Caco-2 (cell line): ENCODE results near the gene AUTS2. TPM values are rescaled to one million over a fixed set of nuclear protein-coding genes. Genes with fewer than 3 reads are reported as not detected.

Experiments used
- BruUV-seq: library from RNA; stranded (reverse); fragments of 400-500 nt; replicated peaks from 2 replicates; lab custom pipeline; 2021; lab: Mats Ljungman, UMichigan
- CTCF ChIA-PET: fragments of 300-600 bp; sonication (Branson Sonifier 250); formaldehyde crosslinking; loops from one replicate; lab custom pipeline; 2022; ENCODE audit warnings: antibody characterized with exemption; lab: Charles Lee
- POLR2A ChIA-PET: fragments of 300-600 bp; sonication (Branson Sonifier 250); formaldehyde crosslinking; loops from one replicate; lab custom pipeline; 2022; ENCODE audit warnings: antibody characterized with exemption; lab: Charles Lee
- DNase-seq, 2 experiments: peaks; one replicate each; pipeline versions ENCODE4 v3.0.0 to v3.0.0-alpha.2; 2020 to 2022
- H3K27me3 ChIP-seq: replicated peaks from 2 replicates; pipeline ENCODE4 v1.6.0; 2011; ENCODE audit warnings: low read length; ENCODE audit not compliant: control insufficient read depth, insufficient read depth
- H3K36me3 ChIP-seq: 2 replicates; pipeline ENCODE4 v1.5.1; 2011; ENCODE audit warnings: low read length; ENCODE audit not compliant: control insufficient read depth, insufficient read depth
- H3K4me1 ChIP-seq: fragments of 250-450 bp; sonication (Bioruptor Pico); 2 replicates; pipeline ENCODE4 v1.5.1; 2020; ENCODE audit warnings: mild to moderate bottlenecking
- H3K4me3 ChIP-seq: 2 replicates; pipeline ENCODE4 v1.5.1; 2011; ENCODE audit warnings: low read depth, mild to moderate bottlenecking, control low read depth, low read length
- H3K9me3 ChIP-seq: fragments of 250-450 bp; sonication (Bioruptor Pico); 2 replicates; pipeline ENCODE4 v1.5.1; 2020; ENCODE audit warnings: mild to moderate bottlenecking, moderate library complexity
- H3K27ac Mint-ChIP-seq: one replicate; pipeline ENCODE4 v1.8.0; 2022; ENCODE audit warnings: mixed read lengths; ENCODE audit not compliant: unreplicated experiment
- H3K27me3 Mint-ChIP-seq: one replicate; pipeline ENCODE4 v1.8.0; 2022; ENCODE audit warnings: mixed read lengths; ENCODE audit not compliant: insufficient read depth, unreplicated experiment
- H3K36me3 Mint-ChIP-seq: one replicate; pipeline ENCODE4 v1.8.0; 2022; ENCODE audit warnings: mild to moderate bottlenecking, mixed read lengths; ENCODE audit not compliant: insufficient read depth, unreplicated experiment
- H3K4me1 Mint-ChIP-seq: one replicate; pipeline ENCODE4 v1.8.0; 2022; ENCODE audit warnings: low read depth, mixed read lengths; ENCODE audit not compliant: unreplicated experiment
- H3K4me3 Mint-ChIP-seq: one replicate; pipeline ENCODE4 v1.8.0; 2022; ENCODE audit warnings: mild to moderate bottlenecking, moderate library complexity, mixed read lengths; ENCODE audit not compliant: unreplicated experiment
- H3K9me3 Mint-ChIP-seq: one replicate; pipeline ENCODE4 v1.8.0; 2022; ENCODE audit warnings: mixed read lengths; ENCODE audit not compliant: unreplicated experiment
- intact Hi-C: fragments of 100-400 bp; cut with micrococcal nuclease; formaldehyde crosslinking; loops from one replicate; pipeline ENCODE4 v1.10.0; 2022; ENCODE audit not compliant: unreplicated experiment
- total RNA-seq: library from RNA; stranded (reverse); gene quantifications from 2 replicates; pipeline ENCODE4 v1.2.3, GENCODE V29; 2022
- TF ChIP-seq, protein P1 (sequence below), 2 experiments: fragments of 200-600 bp in 1 of 2; IDR thresholded peaks; 1 replicate in 1 of 2; 2 replicates in 1 of 2; pipeline versions ENCODE4 v1.5.1 to v1.8.0; 2011 to 2022; ENCODE audit warnings: antibody characterized with exemption in 1 of 2, control low read depth in 1 of 2, inconsistent platforms in 1 of 2, low read depth in 1 of 2, low read length in 1 of 2, mild to moderate bottlenecking in 1 of 2, moderate library complexity in 1 of 2; ENCODE audit not compliant: insufficient read depth in 1 of 2, severe bottlenecking in 1 of 2, unreplicated experiment in 1 of 2

The AUTS2 gene
- total RNA-seq, 1 experiment from 2014 or later: 37.1 TPM

DNA sequence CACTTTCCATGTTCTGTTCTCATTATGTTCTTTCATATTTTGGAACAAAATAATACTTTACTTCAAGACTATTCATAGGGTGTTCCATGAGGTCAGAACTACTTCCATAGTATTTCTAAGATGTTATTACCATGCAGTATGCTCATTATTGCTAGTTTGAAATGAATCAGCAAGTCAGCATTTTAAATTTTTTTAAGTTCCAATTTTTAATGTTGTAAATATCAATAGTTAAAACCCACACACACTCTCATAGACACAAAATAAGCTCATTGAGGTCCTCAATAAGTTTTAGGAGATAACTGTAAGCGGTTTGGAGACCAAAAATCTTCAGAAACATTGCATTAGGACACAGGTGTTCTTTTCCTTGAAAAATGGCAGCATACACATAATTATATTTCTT lies 550.7 kb downstream of the AUTS2 start:
- Histone ChIP-seq H3K36me3 (no peaks in the 10 kb centered on the region), H3K27me3 (no peaks in the 10 kb centered on the region), H3K9me3 (no peaks in the 10 kb centered on the region), H3K4me1 (no peaks in the 10 kb centered on the region), H3K4me3 (no peak overlapping the region)
- POLR2A ChIA-PET: no interaction called here
- intact Hi-C loops: no loop called here
- no peaks in the 10 kb centered on the region for H3K9me3 Mint-ChIP-seq
- no peaks in the 10 kb centered on the region for H3K4me1 Mint-ChIP-seq
- H3K27me3 Mint-ChIP-seq: peaks cover 5% of the 10 kb centered on the region
- no peak overlapping the region for H3K27ac Mint-ChIP-seq
- no TSS peak for BruUV-seq
- H3K4me3 Mint-ChIP-seq: no peak overlapping the region
- TF ChIP-seq, protein P1, sequence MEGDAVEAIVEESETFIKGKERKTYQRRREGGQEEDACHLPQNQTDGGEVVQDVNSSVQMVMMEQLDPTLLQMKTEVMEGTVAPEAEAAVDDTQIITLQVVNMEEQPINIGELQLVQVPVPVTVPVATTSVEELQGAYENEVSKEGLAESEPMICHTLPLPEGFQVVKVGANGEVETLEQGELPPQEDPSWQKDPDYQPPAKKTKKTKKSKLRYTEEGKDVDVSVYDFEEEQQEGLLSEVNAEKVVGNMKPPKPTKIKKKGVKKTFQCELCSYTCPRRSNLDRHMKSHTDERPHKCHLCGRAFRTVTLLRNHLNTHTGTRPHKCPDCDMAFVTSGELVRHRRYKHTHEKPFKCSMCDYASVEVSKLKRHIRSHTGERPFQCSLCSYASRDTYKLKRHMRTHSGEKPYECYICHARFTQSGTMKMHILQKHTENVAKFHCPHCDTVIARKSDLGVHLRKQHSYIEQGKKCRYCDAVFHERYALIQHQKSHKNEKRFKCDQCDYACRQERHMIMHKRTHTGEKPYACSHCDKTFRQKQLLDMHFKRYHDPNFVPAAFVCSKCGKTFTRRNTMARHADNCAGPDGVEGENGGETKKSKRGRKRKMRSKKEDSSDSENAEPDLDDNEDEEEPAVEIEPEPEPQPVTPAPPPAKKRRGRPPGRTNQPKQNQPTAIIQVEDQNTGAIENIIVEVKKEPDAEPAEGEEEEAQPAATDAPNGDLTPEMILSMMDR (IDR thresholded peaks at IDR 0.05; ENCODE audit: insufficient read depth in 1 of 2, low read depth in 1 of 2, low read length in 1 of 2, severe bottlenecking in 1 of 2, unreplicated experiment in 1 of 2): no peak
- no peak for DNase-seq
- CTCF ChIA-PET: no interaction called here
- no peaks in the 10 kb centered on the region for H3K36me3 Mint-ChIP-seq

DNA sequence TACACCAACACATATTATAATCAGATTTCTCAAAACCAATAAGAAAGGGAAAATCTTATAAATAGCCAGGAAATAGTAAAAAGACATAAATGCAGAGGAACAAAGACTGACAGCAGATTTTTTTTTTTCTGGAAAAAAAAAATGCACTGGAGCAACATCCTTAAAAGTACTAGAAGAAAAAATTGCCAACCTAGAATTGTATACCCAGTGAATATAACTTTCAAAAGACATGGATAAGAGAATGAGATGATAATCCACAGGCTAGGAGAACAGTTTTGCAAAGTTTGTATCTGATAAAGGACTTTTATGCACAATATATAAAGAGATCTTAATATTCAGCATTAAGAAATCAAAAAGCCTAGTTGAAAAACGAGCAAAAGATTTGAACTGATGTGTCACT lies 554.0 kb downstream of the AUTS2 start:
- no TSS peak for BruUV-seq
- Mint-ChIP-seq H3K27ac (no peak overlapping the region), H3K36me3 (no peaks in the 10 kb centered on the region), H3K4me3 (no peak overlapping the region), H3K9me3 (no peaks in the 10 kb centered on the region), H3K4me1 (no peaks in the 10 kb centered on the region), H3K27me3 (peaks cover 3% of the 10 kb centered on the region)
- CTCF ChIA-PET: no interaction called here
- no peak overlapping the region for H3K4me3 ChIP-seq
- H3K9me3 ChIP-seq: no peaks in the 10 kb centered on the region
- no peaks in the 10 kb centered on the region for H3K27me3 ChIP-seq
- no peak for DNase-seq
- H3K4me1 ChIP-seq: no peaks in the 10 kb centered on the region
- intact Hi-C loops: no loop called here
- POLR2A ChIA-PET: no interaction called here
- TF ChIP-seq, protein P1 (IDR thresholded peaks at IDR 0.05; ENCODE audit: insufficient read depth in 1 of 2, low read depth in 1 of 2, low read length in 1 of 2, severe bottlenecking in 1 of 2, unreplicated experiment in 1 of 2): no peak
- no peaks in the 10 kb centered on the region for H3K36me3 ChIP-seq

DNA sequence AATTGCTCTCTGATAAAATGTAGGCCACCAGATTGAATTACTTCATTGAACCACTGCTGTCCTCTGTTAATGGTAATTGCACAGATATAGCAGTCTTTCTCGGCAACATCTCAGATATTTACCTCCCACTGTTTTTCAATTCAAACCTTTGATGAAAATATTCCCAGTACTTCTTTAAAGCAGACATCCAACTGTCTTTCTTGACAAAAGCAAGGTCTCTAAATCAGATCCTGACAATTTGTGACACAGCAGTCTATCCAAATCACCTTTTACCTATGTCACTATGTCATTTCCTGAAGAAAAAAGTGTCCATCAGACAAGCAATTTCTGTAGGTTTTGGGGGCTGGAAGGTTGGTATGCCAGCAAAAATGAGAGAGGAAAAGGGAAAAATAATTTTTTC lies 555.7 kb downstream of the AUTS2 start:
- Mint-ChIP-seq H3K27ac (no peak overlapping the region), H3K27me3 (peaks cover 3% of the 10 kb centered on the region), H3K4me3 (no peak overlapping the region), H3K4me1 (no peaks in the 10 kb centered on the region), H3K36me3 (no peaks in the 10 kb centered on the region), H3K9me3 (no peaks in the 10 kb centered on the region)
- Histone ChIP-seq H3K27me3 (no peaks in the 10 kb centered on the region), H3K4me3 (no peak overlapping the region), H3K36me3 (no peaks in the 10 kb centered on the region), H3K4me1 (no peaks in the 10 kb centered on the region), H3K9me3 (no peaks in the 10 kb centered on the region)
- ChIA-PET CTCF (no interaction called here), POLR2A (no interaction called here)
- TF ChIP-seq, protein P1 (IDR thresholded peaks at IDR 0.05; ENCODE audit: insufficient read depth in 1 of 2, low read depth in 1 of 2, low read length in 1 of 2, severe bottlenecking in 1 of 2, unreplicated experiment in 1 of 2): no peak
- no TSS peak for BruUV-seq
- no peak for DNase-seq
- intact Hi-C loops: no loop called here
